Measurements from ENCODE around the gene PPP1CA. TPM values are rescaled to one million over a fixed set of nuclear protein-coding genes. Genes with fewer than 3 reads are reported as not detected.

The PPP1CA gene
- total RNA-seq, 1 donor, result 172 TPM

DNA sequence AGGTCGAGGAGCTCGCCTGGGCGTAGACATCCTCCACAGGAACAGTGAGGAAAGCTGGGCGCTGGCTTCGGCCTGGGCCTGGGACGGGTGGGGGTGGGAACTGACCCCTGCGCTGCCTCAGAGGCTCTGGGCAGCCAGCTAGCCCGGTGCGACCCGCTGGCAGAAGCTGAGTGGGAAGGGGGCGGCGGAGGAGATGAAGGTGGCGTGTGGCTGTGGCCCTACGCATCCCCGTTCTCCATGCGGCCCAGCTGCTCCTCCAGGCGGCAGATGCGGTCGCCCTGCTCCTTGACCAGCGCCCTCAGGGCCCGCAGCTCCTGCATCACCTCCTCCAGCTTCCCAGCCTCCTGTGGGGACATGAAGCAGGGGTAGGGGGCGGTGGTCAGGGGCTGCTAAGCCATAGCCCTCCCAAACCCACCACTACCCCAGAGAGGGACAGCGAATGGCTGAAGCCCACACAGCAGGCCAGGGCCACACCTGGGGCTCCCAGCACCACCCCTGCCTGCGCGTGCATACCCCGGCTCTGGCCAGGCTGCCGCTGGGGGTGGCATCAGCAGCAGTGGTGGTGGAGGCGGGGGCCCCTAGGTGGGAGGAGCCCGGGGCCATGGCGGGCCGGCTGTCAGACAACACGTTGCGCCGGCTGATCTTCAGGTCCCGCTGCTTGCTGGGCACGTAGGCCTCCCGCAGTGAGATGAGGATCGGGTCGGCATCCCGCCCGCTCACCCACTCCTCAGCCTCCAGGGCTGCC, 36.7 kb upstream of the PPP1CA start:
- no peak for DNase-seq (ENCODE audit: low read depth)
- H3K4me3 ChIP-seq (ENCODE audit: low read depth, low read length), result no peak overlapping the region
- no peak for TF ChIP-seq CTCF (IDR thresholded peaks at IDR 0.05; ENCODE audit: insufficient read depth, low read depth, low read length)

- DNase-seq (ENCODE audit: low read depth), result no peak
- TF ChIP-seq CTCF (IDR thresholded peaks at IDR 0.05; ENCODE audit: insufficient read depth, low read depth, low read length), result no peak
Observed at GRCh38 chr11:67437809-67438157, 36.1 kb upstream of the PPP1CA start.

GRCh38 chr11:67437082-67437808, 35.6 kb upstream of the PPP1CA start, which contains the start of gene PTPRCAP:
Gene PTPRCAP, minus strand, starts transcription at chr11:67437682. Its CDS starts 63 bp downstream, at chr11:67437619.
- no peak within 1 kb of the TSS for H3K4me3 ChIP-seq (ENCODE audit: low read depth, low read length)
- no peak for TF ChIP-seq CTCF (IDR thresholded peaks at IDR 0.05; ENCODE audit: insufficient read depth, low read depth, low read length)
- DNase-seq (ENCODE audit: low read depth), result no peak

More at GRCh38 chr11:67437809-67438157, 36.1 kb upstream of the PPP1CA start:
- no peak overlapping the region for H3K4me3 ChIP-seq (ENCODE audit: low read depth, low read length)

- no peak for TF ChIP-seq CTCF (IDR thresholded peaks at IDR 0.05; ENCODE audit: insufficient read depth, low read depth, low read length)
- DNase-seq (ENCODE audit: low read depth), result no peak
- H3K4me3 ChIP-seq (ENCODE audit: low read depth, low read length), result no peak overlapping the region
Observed at GRCh38 chr11:67436459-67437081, 34.9 kb upstream of the PPP1CA start.

DNA sequence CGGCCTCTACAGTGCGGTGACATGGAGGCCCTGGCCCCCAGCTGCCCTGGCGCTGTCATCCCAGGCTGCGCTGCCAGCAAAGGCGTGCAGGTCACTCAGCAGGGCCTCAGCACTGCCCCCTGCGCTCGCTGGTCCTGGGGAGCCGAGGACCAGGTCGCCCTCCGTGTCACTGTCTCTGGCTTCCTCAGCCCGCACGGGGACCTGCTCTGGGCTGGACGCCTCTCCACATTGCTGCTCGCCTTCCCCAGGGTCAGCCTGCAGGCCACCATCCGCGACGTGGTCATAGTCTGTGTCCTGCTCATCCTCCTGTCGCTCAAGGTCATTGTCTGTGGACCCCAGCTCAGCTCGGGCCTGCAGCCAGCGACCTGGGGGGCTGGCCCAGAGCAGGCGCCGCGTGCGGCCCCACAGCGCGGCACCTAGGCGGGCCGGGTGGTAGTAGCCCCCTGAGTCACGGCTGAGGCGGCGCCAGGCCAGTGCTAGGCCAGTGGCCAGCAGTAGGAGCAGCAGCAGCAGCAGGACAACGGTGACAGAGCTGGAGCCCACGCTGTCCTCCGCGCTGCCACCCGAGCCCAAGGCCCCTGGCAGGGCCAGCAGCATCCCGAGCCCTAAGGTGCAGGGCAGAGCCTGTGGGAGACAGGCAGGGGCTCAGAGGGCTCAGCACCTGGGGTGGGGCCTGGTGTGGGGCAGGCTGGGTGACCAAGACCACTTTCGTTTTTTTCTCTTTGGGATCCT, 34.2 kb upstream of the PPP1CA start:
- no peak overlapping the region for H3K4me3 ChIP-seq (ENCODE audit: low read depth, low read length)
- no peak for DNase-seq (ENCODE audit: low read depth)
- no peak for TF ChIP-seq CTCF (IDR thresholded peaks at IDR 0.05; ENCODE audit: insufficient read depth, low read depth, low read length)

- TF ChIP-seq CTCF (IDR thresholded peaks at IDR 0.05; ENCODE audit: insufficient read depth, low read depth, low read length), result no peak
- DNase-seq (ENCODE audit: low read depth), result no peak
- H3K4me3 ChIP-seq (ENCODE audit: low read depth, low read length), result no peak overlapping the region
Observed at GRCh38 chr11:67435031-67435726, 33.5 kb upstream of the PPP1CA start.

Data from fibroblast of villous mesenchyme (primary cell).